Mucosa of descending colon (tissue), 3 donors: ENCODE results near the gene BANP. TPM values are rescaled to one million over a fixed set of nuclear protein-coding genes. Genes with fewer than 3 reads are reported as not detected.
"Not testable (repeated sequence)": the region's sequence is repeated elsewhere in the genome, so short reads cannot be mapped to it uniquely, and the experiment has no call there.

Experiments used
- ATAC-seq: fragments of 200-7000 bp; cut with Tn5 transposase; one replicate; pipeline ENCODE4 v1.9.1; 2020; ENCODE audit warnings: mild to moderate bottlenecking, moderate library complexity
- DNase-seq, 3 donors: peaks; one replicate each; pipeline ENCODE4 v3.0.0-alpha.2; 2020
- H3K36me3 ChIP-seq: fragments of 200-600 bp; one replicate; pipeline ENCODE4 v1.8.0; 2021; ENCODE audit warnings: low read depth, mild to moderate bottlenecking
- H3K4me1 ChIP-seq: fragments of 200-600 bp; one replicate; pipeline ENCODE4 v1.8.0; 2021; ENCODE audit warnings: low read depth, mild to moderate bottlenecking
- H3K4me3 ChIP-seq: fragments of 200-600 bp; one replicate; pipeline ENCODE4 v1.8.0; 2021; ENCODE audit warnings: mild to moderate bottlenecking
- H3K9me3 ChIP-seq: fragments of 200-600 bp; one replicate; pipeline ENCODE4 v1.8.0; 2021; ENCODE audit warnings: mild to moderate bottlenecking
- CTCF ChIP-seq: fragments of 200-600 bp; IDR thresholded peaks from one replicate; pipeline ENCODE4 v1.8.0; 2022; ENCODE audit warnings: antibody characterized with exemption, mild to moderate bottlenecking
- intact Hi-C, 2 donors: fragments of 100-400 bp; cut with DNase I in 1 of 2; cut with micrococcal nuclease in 1 of 2; formaldehyde crosslinking; loops; one replicate each; pipeline versions ENCODE4 v1.11.0 to v1.11.1; 2022; cut with DNase I, micrococcal nuclease
- total RNA-seq, 3 donors: library from RNA; stranded (reverse); fragmentation: NEBNext Ultra II Directional in 2 of 3; extraction: Animal tissue kit (Norgen Biotek cat#: 25700) in 2 of 3; gene quantifications; one replicate each; pipeline versions ENCODE4 v1.2.1 to v1.2.4, GENCODE V29; 2021 to 2023
- donor health status: DM: no; HTN: no; CAD: no; lungs with moderate emphysema.
- donor health status: DM: no; HTN: no; CAD: no.
- donor health status: DM: no; HTN: yes; CAD: no.

Gene BANP
- total RNA-seq, 3 donors from 2014 or later = 24.4 to 36.0 (median 26.1) TPM

- no peak overlapping the region for H3K4me3 ChIP-seq
- DNase-seq (no peak), ATAC-seq (no peak)
- H3K4me1 ChIP-seq = no peaks in the 10 kb centered on the region
- peaks cover 19% of the 10 kb centered on the region for H3K9me3 ChIP-seq
- intact Hi-C loops = no loop called here
- H3K36me3 ChIP-seq = no peaks in the 10 kb centered on the region
- TF ChIP-seq CTCF = no peak
These were observed 22.5 kb downstream of the BANP start for GRCh38 chr16:87973717-87974116.

GRCh38 chr16:87974178-87974577 is 22.9 kb downstream of the BANP start:
- Histone ChIP-seq H3K9me3 (peaks cover 19% of the 10 kb centered on the region), H3K36me3 (no peaks in the 10 kb centered on the region), H3K4me1 (no peaks in the 10 kb centered on the region), H3K4me3 (no peak overlapping the region)
- intact Hi-C loops = no loop called here
- no peak for TF ChIP-seq CTCF
- ATAC-seq (no peak), DNase-seq (no peak)

GRCh38 chr16:87976665-87977064 is 25.4 kb downstream of the BANP start:
- ATAC-seq (no peak), DNase-seq (no peak)
- no peaks in the 10 kb centered on the region for H3K36me3 ChIP-seq
- H3K4me3 ChIP-seq = no peak overlapping the region
- peaks cover 10% of the 10 kb centered on the region for H3K9me3 ChIP-seq
- intact Hi-C loops = no loop called here
- no peak for TF ChIP-seq CTCF
- H3K4me1 ChIP-seq = no peaks in the 10 kb centered on the region

- Histone ChIP-seq H3K36me3 (no peaks in the 10 kb centered on the region), H3K4me3 (no peak overlapping the region), H3K9me3 (no peaks in the 10 kb centered on the region), H3K4me1 (no peaks in the 10 kb centered on the region)
- TF ChIP-seq CTCF = no peak
- no peak for DNase-seq
- intact Hi-C loops = no loop called here
- ATAC-seq = no peak
These were observed 26.9 kb downstream of the BANP start for GRCh38 chr16:87978127-87978526.

GRCh38 chr16:87979352-87979751 is 28.1 kb downstream of the BANP start:
- Histone ChIP-seq H3K4me3 (no peak overlapping the region), H3K36me3 (no peaks in the 10 kb centered on the region), H3K9me3 (no peaks in the 10 kb centered on the region), H3K4me1 (no peaks in the 10 kb centered on the region)
- DNase-seq (no peak), ATAC-seq (no peak)
- TF ChIP-seq CTCF = no peak
- intact Hi-C loops = no loop called here

- H3K4me3 ChIP-seq, H3K4me1 ChIP-seq, H3K9me3 ChIP-seq, ATAC-seq, DNase-seq, intact Hi-C loops, H3K36me3 ChIP-seq: not testable (repeated sequence)
These were observed 28.8 kb downstream of the BANP start for GRCh38 chr16:87979911-87980630.

- H3K4me1 ChIP-seq, H3K9me3 ChIP-seq, DNase-seq, ATAC-seq, H3K36me3 ChIP-seq, H3K4me3 ChIP-seq, intact Hi-C loops: not testable (repeated sequence)
These were observed 30.1 kb downstream of the BANP start for GRCh38 chr16:87981376-87981775.
